Measurements from ENCODE around the gene ARHGAP26. TPM values are rescaled to one million over a fixed set of nuclear protein-coding genes. Genes with fewer than 3 reads are reported as not detected.

ARHGAP26 gene
- total and polyA plus RNA-seq, 2 donors (not counting 3 experiments of a cell fraction or from before 2014, with no cell fraction given): 3.1 to 16.2 TPM

DNA sequence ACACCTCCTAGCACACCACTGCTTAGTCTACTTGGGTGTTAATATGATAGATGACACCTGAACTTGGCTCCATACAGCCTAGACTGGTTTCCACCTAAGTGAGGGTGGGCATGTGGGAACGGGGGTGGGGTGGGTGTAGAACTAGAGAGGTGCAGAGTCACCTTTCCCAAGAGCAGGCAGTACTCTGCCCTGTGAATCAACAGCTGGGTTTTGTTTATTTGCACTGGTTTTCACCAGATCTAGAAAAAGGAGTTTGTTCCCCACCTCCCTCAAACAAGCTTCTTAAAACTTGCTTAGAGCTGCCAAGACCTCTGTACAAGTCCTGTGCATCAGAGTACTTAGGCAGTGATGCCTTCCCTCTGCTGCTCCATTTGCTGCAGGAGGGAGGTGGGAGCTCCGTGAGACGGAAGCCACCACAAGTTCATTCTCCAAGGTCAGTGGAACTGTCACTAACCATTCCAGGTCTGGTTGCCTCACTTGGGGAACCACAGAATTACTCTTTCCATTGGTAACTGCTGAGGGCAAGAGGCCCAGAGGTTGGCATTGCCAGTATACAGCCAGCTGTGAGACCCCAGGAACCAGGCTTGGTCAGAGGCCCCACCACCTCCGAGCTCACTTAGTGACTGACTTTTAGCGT, 469.8 kb downstream of the ARHGAP26 start:
- no peak overlapping the region for H2AFZ ChIP-seq (ENCODE audit: low read depth, low read length)
- no peaks in the 10 kb centered on the region for H3K9me1 ChIP-seq (replicated peaks; ENCODE audit: control insufficient read depth, extremely low read depth, insufficient read depth, low read length)
- H3K4me3 ChIP-seq (replicated peaks in 1 of 3; ENCODE audit: insufficient read depth in 1 of 3, low read depth in 1 of 3, low read length in 3 of 3): no peak overlapping the region
- H4K20me1 ChIP-seq (replicated peaks; ENCODE audit: control insufficient read depth, extremely low read depth, insufficient read depth, low read length): no peaks in the 10 kb centered on the region
- no peak overlapping the region for H3K9ac ChIP-seq (replicated peaks; ENCODE audit: extremely low read depth, insufficient read depth, low read length)
- ChIA-PET CTCF (interaction anchor here (1.4 kb wide), 2 partner anchors 19 to 164 kb away, joined by 3 to 4 read pairs; partner anchors contain the start of gene NR3C1), POLR2A (interaction anchor here (0.6 kb wide), 1 partner anchor 11 kb away, joined by 3 read pairs; no protein-coding TSS in a partner anchor)
- no peaks in the 10 kb centered on the region for H3K36me3 ChIP-seq (ENCODE audit: control insufficient read depth in 2 of 2, extremely low read depth in 1 of 2, insufficient read depth in 2 of 2, low read length in 2 of 2)
- TF ChIP-seq POLR2AphosphoS5 (IDR thresholded peaks at IDR 0.05; ENCODE audit: insufficient read depth, low read depth, low read length): no peak
- TF ChIP-seq, protein P1, sequence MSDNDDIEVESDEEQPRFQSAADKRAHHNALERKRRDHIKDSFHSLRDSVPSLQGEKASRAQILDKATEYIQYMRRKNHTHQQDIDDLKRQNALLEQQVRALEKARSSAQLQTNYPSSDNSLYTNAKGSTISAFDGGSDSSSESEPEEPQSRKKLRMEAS (IDR thresholded peaks at IDR 0.05; ENCODE audit: insufficient read depth, insufficient read length): no peak
- no peak for TF ChIP-seq FOS (IDR thresholded peaks at IDR 0.05; ENCODE audit: borderline replicate concordance, insufficient read depth, low read length)
- no peak for TF ChIP-seq JUN (IDR thresholded peaks at IDR 0.05; ENCODE audit: borderline replicate concordance, insufficient read depth, insufficient read length, low read depth)
- TF ChIP-seq MYC (IDR thresholded peaks at IDR 0.05; ENCODE audit: low read depth, low read length): no peak
- no peak for TF ChIP-seq GATA2 (IDR thresholded peaks at IDR 0.05; ENCODE audit: insufficient read depth, insufficient read length, low read depth, low read length)
- TF ChIP-seq POLR2A (IDR thresholded peaks at IDR 0.05; ENCODE audit: low read depth, low read length): no peak
- TF ChIP-seq EZH2 (IDR thresholded peaks at IDR 0.05; ENCODE audit: borderline replicate concordance, low read depth, low read length, severe bottlenecking): no peak
- TF ChIP-seq, protein P2, sequence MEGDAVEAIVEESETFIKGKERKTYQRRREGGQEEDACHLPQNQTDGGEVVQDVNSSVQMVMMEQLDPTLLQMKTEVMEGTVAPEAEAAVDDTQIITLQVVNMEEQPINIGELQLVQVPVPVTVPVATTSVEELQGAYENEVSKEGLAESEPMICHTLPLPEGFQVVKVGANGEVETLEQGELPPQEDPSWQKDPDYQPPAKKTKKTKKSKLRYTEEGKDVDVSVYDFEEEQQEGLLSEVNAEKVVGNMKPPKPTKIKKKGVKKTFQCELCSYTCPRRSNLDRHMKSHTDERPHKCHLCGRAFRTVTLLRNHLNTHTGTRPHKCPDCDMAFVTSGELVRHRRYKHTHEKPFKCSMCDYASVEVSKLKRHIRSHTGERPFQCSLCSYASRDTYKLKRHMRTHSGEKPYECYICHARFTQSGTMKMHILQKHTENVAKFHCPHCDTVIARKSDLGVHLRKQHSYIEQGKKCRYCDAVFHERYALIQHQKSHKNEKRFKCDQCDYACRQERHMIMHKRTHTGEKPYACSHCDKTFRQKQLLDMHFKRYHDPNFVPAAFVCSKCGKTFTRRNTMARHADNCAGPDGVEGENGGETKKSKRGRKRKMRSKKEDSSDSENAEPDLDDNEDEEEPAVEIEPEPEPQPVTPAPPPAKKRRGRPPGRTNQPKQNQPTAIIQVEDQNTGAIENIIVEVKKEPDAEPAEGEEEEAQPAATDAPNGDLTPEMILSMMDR (IDR thresholded peaks at IDR 0.05; ENCODE audit: extremely low read depth in 1 of 2, insufficient read depth in 1 of 2, low read depth in 1 of 2, low read length in 2 of 2): no peak
- no peaks in the 10 kb centered on the region for H3K79me2 ChIP-seq (ENCODE audit: control insufficient read depth, insufficient read depth, low read length)
- no peak for DNase-seq (ENCODE audit: low read depth, low spot score)
- FAIRE-seq: no peak
- peaks cover 27% of the 10 kb centered on the region for H3K4me1 ChIP-seq (ENCODE audit: control insufficient read depth, extremely low read depth, insufficient read depth, low read length)
- H3K27ac ChIP-seq (ENCODE audit: insufficient read depth, low read depth, low read length): no peak overlapping the region
- no peaks in the 10 kb centered on the region for H3K27me3 ChIP-seq (ENCODE audit: control insufficient read depth in 2 of 2, insufficient read depth in 2 of 2, low read length in 2 of 2)
- no peaks in the 10 kb centered on the region for H3K9me3 ChIP-seq (replicated peaks; ENCODE audit: control insufficient read depth, insufficient read depth, low read length)
- dilution Hi-C loops (cut with MboI; ENCODE audit: extremely low pct_ligation_motif_present, low sequenced_read_pairs): no loop called here
- H3K4me2 ChIP-seq (ENCODE audit: insufficient read depth, low read length): no peak overlapping the region
- no TSS peak for BruUV-seq (replicated peaks)
- intact Hi-C loops (cut with micrococcal nuclease): no loop called here
